ENCODE results near the gene CCL16.

- no peak for TF ChIP-seq POLR2A (IDR thresholded peaks at IDR 0.05)
- TF ChIP-seq, protein P1, sequence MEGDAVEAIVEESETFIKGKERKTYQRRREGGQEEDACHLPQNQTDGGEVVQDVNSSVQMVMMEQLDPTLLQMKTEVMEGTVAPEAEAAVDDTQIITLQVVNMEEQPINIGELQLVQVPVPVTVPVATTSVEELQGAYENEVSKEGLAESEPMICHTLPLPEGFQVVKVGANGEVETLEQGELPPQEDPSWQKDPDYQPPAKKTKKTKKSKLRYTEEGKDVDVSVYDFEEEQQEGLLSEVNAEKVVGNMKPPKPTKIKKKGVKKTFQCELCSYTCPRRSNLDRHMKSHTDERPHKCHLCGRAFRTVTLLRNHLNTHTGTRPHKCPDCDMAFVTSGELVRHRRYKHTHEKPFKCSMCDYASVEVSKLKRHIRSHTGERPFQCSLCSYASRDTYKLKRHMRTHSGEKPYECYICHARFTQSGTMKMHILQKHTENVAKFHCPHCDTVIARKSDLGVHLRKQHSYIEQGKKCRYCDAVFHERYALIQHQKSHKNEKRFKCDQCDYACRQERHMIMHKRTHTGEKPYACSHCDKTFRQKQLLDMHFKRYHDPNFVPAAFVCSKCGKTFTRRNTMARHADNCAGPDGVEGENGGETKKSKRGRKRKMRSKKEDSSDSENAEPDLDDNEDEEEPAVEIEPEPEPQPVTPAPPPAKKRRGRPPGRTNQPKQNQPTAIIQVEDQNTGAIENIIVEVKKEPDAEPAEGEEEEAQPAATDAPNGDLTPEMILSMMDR (IDR thresholded peaks at IDR 0.05) = no peak
Observed at GRCh38 chr17:36030956-36031355, 49.7 kb upstream of the CCL16 start.
